ENCODE results near the gene XRCC5.

- TF ChIP-seq CTCF (IDR thresholded peaks at IDR 0.05 in 4 of 5, conservative IDR thresholded peaks at IDR 0.05 in 1 of 5), result no peak
- TF ChIP-seq POLR2A (IDR thresholded peaks at IDR 0.05), result no peak
These were observed 51.6 kb downstream of the XRCC5 start for GRCh38 chr2:216160786-216161185.
